Activated CD8-positive, alpha-beta T cell treated with anti-CD3 and anti-CD28 coated beads for 36 hours (primary cell): Measurements from ENCODE around the gene MAMLD1. TPM values are rescaled to one million over a fixed set of nuclear protein-coding genes. Genes with fewer than 3 reads are reported as not detected.

Experiments
- ATAC-seq: fragments of 200-7000 bp; cut with Tn5 transposase; one replicate; pipeline ENCODE4 v1.10.0; 2021; ENCODE audit warnings: mild to moderate bottlenecking, moderate library complexity
- CTCF ChIA-PET: fragments of 350-600 bp; sonication (Branson Sonifier 250); formaldehyde crosslinking; loops from one replicate; lab custom pipeline; 2021; ENCODE audit warnings: antibody characterized with exemption; lab: Charles Lee
- POLR2A ChIA-PET: fragments of 350-600 bp; sonication (Branson Sonifier 250); formaldehyde crosslinking; loops from one replicate; lab custom pipeline; 2021; ENCODE audit warnings: antibody characterized with exemption; lab: Charles Lee
- DNase-seq: peaks from one replicate; pipeline ENCODE4 v3.0.0-alpha.2; 2020
- H3K27ac Mint-ChIP-seq: one replicate; pipeline ENCODE4 v1.8.0; 2021; ENCODE audit warnings: mild to moderate bottlenecking, mixed read lengths
- H3K27me3 Mint-ChIP-seq: one replicate; pipeline ENCODE4 v1.8.0; 2021; ENCODE audit warnings: mixed read lengths
- H3K36me3 Mint-ChIP-seq: one replicate; pipeline ENCODE4 v1.8.0; 2021; ENCODE audit warnings: low read depth, mixed read lengths
- H3K4me1 Mint-ChIP-seq: one replicate; pipeline ENCODE4 v1.8.0; 2021; ENCODE audit warnings: low read depth, mixed read lengths
- H3K4me3 Mint-ChIP-seq: one replicate; pipeline ENCODE4 v1.8.0; 2021; ENCODE audit warnings: mild to moderate bottlenecking, moderate library complexity, mixed read lengths
- H3K9me3 Mint-ChIP-seq: one replicate; pipeline ENCODE4 v1.8.0; 2021; ENCODE audit warnings: mixed read lengths
- intact Hi-C: fragments of 100-400 bp; cut with micrococcal nuclease; formaldehyde crosslinking; loops from one replicate; pipeline ENCODE4 v1.10.0; 2022
- total RNA-seq, 2 experiments: library from RNA; stranded (reverse); gene quantifications; one replicate each; pipeline ENCODE4 v1.2.3, GENCODE V29; 2021
- TF ChIP-seq, protein P1 (sequence below): fragments of 200-600 bp; IDR thresholded peaks from one replicate; pipeline ENCODE4 v1.8.0; 2022; ENCODE audit warnings: antibody characterized with exemption, mild to moderate bottlenecking

MAMLD1 gene
- total RNA-seq, 2 experiments from 2014 or later: 1.8 to 2.0 TPM

DNA sequence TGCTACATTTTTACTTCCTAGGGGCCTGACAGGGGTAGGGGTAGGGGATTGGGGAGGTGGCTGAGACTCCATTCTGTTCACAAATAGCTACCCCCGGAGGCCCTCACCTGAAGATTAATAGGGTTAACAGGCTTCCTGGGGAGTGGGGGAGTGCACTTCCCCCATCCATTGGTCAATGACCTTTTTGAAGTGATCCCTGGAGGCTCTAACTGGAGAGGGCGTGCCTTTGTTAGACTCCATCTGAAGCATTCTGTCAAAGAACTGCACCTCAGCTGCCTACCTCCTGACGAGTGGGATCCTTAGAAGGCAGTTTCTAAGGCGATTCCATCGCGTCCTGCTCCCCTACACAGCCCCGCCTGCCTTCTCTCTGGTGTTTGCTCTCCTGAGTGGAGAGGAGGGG, 195.3 kb downstream of the MAMLD1 start:
- no peaks in the 10 kb centered on the region for H3K4me1 Mint-ChIP-seq
- H3K27me3 Mint-ChIP-seq: no peaks in the 10 kb centered on the region
- no peaks in the 10 kb centered on the region for H3K36me3 Mint-ChIP-seq
- ChIA-PET POLR2A (no interaction called here), CTCF (no interaction called here)
- no peak for DNase-seq
- TF ChIP-seq, protein P1, sequence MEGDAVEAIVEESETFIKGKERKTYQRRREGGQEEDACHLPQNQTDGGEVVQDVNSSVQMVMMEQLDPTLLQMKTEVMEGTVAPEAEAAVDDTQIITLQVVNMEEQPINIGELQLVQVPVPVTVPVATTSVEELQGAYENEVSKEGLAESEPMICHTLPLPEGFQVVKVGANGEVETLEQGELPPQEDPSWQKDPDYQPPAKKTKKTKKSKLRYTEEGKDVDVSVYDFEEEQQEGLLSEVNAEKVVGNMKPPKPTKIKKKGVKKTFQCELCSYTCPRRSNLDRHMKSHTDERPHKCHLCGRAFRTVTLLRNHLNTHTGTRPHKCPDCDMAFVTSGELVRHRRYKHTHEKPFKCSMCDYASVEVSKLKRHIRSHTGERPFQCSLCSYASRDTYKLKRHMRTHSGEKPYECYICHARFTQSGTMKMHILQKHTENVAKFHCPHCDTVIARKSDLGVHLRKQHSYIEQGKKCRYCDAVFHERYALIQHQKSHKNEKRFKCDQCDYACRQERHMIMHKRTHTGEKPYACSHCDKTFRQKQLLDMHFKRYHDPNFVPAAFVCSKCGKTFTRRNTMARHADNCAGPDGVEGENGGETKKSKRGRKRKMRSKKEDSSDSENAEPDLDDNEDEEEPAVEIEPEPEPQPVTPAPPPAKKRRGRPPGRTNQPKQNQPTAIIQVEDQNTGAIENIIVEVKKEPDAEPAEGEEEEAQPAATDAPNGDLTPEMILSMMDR: no peak
- no peak for ATAC-seq
- no peak overlapping the region for H3K27ac Mint-ChIP-seq
- H3K9me3 Mint-ChIP-seq: no peaks in the 10 kb centered on the region
- intact Hi-C loops: no loop called here
- H3K4me3 Mint-ChIP-seq: no peak overlapping the region

Other genes starting within 250 kb of the MAMLD1 start
- 10 to 100 TPM in 1 of 2 experiments, 1 to 10 TPM in 1; 9.6 to 11.6 TPM for gene MTM1, start 205.3 kb downstream of the MAMLD1 start, total RNA-seq